KMS-11 (cell line): Measurements from ENCODE around the gene NPHP4.

ENCODE experiments used
- H2AFZ ChIP-seq: fragments of 200-600 bp; sonication (generic); 2 replicates; pipeline ENCODE4 v1.6.1; 2016; ENCODE audit warnings: antibody characterized with exemption, mixed run types, low read depth
- H3K27ac ChIP-seq: fragments of 200-600 bp; sonication (generic); 2 replicates; pipeline ENCODE4 v1.6.1; 2016; ENCODE audit warnings: mild to moderate bottlenecking, mixed run types
- H3K27me3 ChIP-seq: fragments of 200-600 bp; sonication (generic); 2 replicates; pipeline ENCODE4 v1.6.1; 2017; ENCODE audit warnings: mild to moderate bottlenecking, low read depth, mixed run types, moderate library complexity; ENCODE audit not compliant: insufficient read depth
- H3K36me3 ChIP-seq: fragments of 200-600 bp; sonication (generic); 2 replicates; pipeline ENCODE4 v1.6.1; 2017; ENCODE audit warnings: mild to moderate bottlenecking, mixed run types; ENCODE audit not compliant: insufficient read depth
- H3K4me1 ChIP-seq: fragments of 200-600 bp; sonication (generic); 2 replicates; pipeline ENCODE4 v1.6.1; 2016; ENCODE audit warnings: mild to moderate bottlenecking, low read depth, mixed run types; ENCODE audit not compliant: poor library complexity, severe bottlenecking
- H3K4me2 ChIP-seq: fragments of 200-600 bp; sonication (generic); 2 replicates; pipeline ENCODE4 v1.7.0; 2016; ENCODE audit warnings: mild to moderate bottlenecking, mixed run types
- H3K4me3 ChIP-seq: fragments of 200-600 bp; sonication (generic); IDR thresholded peaks from 2 replicates; pipeline ENCODE4 v1.6.1; 2017; ENCODE audit warnings: low read depth, low read length, mixed read lengths; ENCODE audit not compliant: insufficient read depth
- H3K79me2 ChIP-seq: fragments of 200-600 bp; sonication (generic); 2 replicates; pipeline ENCODE4 v1.6.1; 2016; ENCODE audit warnings: low read depth, mixed run types; ENCODE audit not compliant: insufficient read depth
- H3K9ac ChIP-seq: fragments of 200-600 bp; sonication (generic); 2 replicates; pipeline ENCODE4 v1.6.1; 2016; ENCODE audit warnings: mild to moderate bottlenecking, mixed run types
- H4K20me1 ChIP-seq: fragments of 200-600 bp; sonication (generic); 2 replicates; pipeline ENCODE4 v1.6.1; 2016; ENCODE audit warnings: mild to moderate bottlenecking, mixed run types; ENCODE audit not compliant: insufficient read depth
- TF ChIP-seq, protein P1 (sequence below): fragments of 200-600 bp; sonication (generic); conservative IDR thresholded peaks from 2 replicates; pipeline ENCODE4 v1.6.1; 2017; ENCODE audit warnings: low read depth, mild to moderate bottlenecking, antibody characterized with exemption, low read length, moderate library complexity, mixed read lengths

NPHP4 gene

GRCh38 chr1:5915587-5916571 is 76.3 kb downstream of the NPHP4 start:
- Histone ChIP-seq H2AFZ (0 out of 2 replicates have a peak overlapping the region, but pooled peaks have one; percentile 21), H4K20me1 (no peaks in the 10 kb centered on the region), H3K27ac (peak overlapping the region; percentile 29; the same call in 1 of the 2 replicates), H3K9ac (no peak overlapping the region), H3K4me2 (peak overlapping the region; percentile 38; the same call in 1 of the 2 replicates), H3K36me3 (no peaks in the 10 kb centered on the region), H3K4me3 (no peak overlapping the region), H3K4me1 (peaks cover 12% of the 10 kb centered on the region), H3K27me3 (no peaks in the 10 kb centered on the region), H3K79me2 (no peaks in the 10 kb centered on the region)
- TF ChIP-seq, protein P1, sequence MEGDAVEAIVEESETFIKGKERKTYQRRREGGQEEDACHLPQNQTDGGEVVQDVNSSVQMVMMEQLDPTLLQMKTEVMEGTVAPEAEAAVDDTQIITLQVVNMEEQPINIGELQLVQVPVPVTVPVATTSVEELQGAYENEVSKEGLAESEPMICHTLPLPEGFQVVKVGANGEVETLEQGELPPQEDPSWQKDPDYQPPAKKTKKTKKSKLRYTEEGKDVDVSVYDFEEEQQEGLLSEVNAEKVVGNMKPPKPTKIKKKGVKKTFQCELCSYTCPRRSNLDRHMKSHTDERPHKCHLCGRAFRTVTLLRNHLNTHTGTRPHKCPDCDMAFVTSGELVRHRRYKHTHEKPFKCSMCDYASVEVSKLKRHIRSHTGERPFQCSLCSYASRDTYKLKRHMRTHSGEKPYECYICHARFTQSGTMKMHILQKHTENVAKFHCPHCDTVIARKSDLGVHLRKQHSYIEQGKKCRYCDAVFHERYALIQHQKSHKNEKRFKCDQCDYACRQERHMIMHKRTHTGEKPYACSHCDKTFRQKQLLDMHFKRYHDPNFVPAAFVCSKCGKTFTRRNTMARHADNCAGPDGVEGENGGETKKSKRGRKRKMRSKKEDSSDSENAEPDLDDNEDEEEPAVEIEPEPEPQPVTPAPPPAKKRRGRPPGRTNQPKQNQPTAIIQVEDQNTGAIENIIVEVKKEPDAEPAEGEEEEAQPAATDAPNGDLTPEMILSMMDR: peak; percentile 80

- Histone ChIP-seq H3K4me3 (no peak overlapping the region), H3K36me3 (no peaks in the 10 kb centered on the region), H3K9ac (no peak overlapping the region), H3K4me1 (peaks cover 12% of the 10 kb centered on the region), H2AFZ (no peak overlapping the region), H3K4me2 (no peak overlapping the region), H3K27me3 (no peaks in the 10 kb centered on the region), H3K27ac (no peak overlapping the region), H4K20me1 (no peaks in the 10 kb centered on the region), H3K79me2 (no peaks in the 10 kb centered on the region)
- TF ChIP-seq, protein P1: no peak
These were observed 77.4 kb downstream of the NPHP4 start for GRCh38 chr1:5914676-5915365.

DNA sequence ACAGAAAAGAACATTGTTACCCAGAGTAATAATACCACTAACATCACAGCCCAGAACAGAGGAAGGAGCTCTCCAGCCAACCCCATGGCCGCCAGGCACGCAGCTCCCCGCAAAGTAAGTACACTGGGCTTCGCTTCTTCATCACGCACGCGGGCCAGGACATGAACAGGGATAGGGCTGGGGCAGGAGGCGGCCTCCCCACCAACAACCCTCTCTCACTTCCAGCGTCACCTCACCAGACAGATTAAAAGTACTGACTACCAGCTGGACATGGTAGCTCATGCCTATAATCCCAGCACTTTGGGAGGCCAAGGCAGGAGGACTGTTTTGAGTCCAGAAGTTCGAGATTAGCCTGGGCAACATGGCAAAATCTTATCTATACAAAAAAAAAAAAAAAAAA is 78.3 kb downstream of the NPHP4 start:
- H3K9ac ChIP-seq: no peak overlapping the region
- no peaks in the 10 kb centered on the region for H3K79me2 ChIP-seq
- no peak overlapping the region for H3K4me2 ChIP-seq
- H3K4me1 ChIP-seq: peaks cover 12% of the 10 kb centered on the region
- H3K27me3 ChIP-seq: no peaks in the 10 kb centered on the region
- H3K27ac ChIP-seq: no peak overlapping the region
- H3K4me3 ChIP-seq: no peak overlapping the region
- no peaks in the 10 kb centered on the region for H3K36me3 ChIP-seq
- no peak overlapping the region for H2AFZ ChIP-seq
- TF ChIP-seq, protein P1: no peak
- no peaks in the 10 kb centered on the region for H4K20me1 ChIP-seq

- Histone ChIP-seq H3K27ac (no peak overlapping the region), H3K9ac (no peak overlapping the region), H3K4me1 (peaks cover 12% of the 10 kb centered on the region), H3K36me3 (no peaks in the 10 kb centered on the region), H4K20me1 (no peaks in the 10 kb centered on the region), H3K79me2 (no peaks in the 10 kb centered on the region), H3K4me2 (no peak overlapping the region), H2AFZ (no peak overlapping the region), H3K4me3 (no peak overlapping the region), H3K27me3 (no peaks in the 10 kb centered on the region)
- TF ChIP-seq, protein P1: no peak
These were observed 79.0 kb downstream of the NPHP4 start for GRCh38 chr1:5913078-5913845.
